Muscle of leg (tissue), 11 donors: ENCODE results near the gene PAQR5. TPM values are rescaled to one million over a fixed set of nuclear protein-coding genes. Genes with fewer than 3 reads are reported as not detected.
"Not testable (repeated sequence)": the region's sequence is repeated elsewhere in the genome, so short reads cannot be mapped to it uniquely, and the experiment has no call there.

Experiments
- DNase-seq: peaks from one replicate; pipeline ENCODE4 v3.0.0; 2013
- H3K27ac ChIP-seq: one replicate; pipeline ENCODE4 v1.5.1; 2013; ENCODE audit warnings: mild to moderate bottlenecking, low read length, control low read depth
- H3K27me3 ChIP-seq: one replicate; pipeline ENCODE4 v1.6.1; 2013; ENCODE audit warnings: low read length; ENCODE audit not compliant: control insufficient read depth, insufficient read depth
- H3K36me3 ChIP-seq: one replicate; pipeline ENCODE4 v1.6.1; 2013; ENCODE audit warnings: low read length; ENCODE audit not compliant: control insufficient read depth, insufficient read depth
- H3K4me1 ChIP-seq: one replicate; pipeline ENCODE4 v1.6.1; 2013; ENCODE audit warnings: low read length; ENCODE audit not compliant: control insufficient read depth, insufficient read depth
- H3K4me3 ChIP-seq: one replicate; pipeline ENCODE4 v1.5.1; 2013; ENCODE audit warnings: low read length, control low read depth
- H3K9me3 ChIP-seq: replicated peaks from 2 replicates; pipeline ENCODE4 v1.6.1; 2013; ENCODE audit warnings: low read depth, low read length; ENCODE audit not compliant: control insufficient read depth
- WGBS: methylation state at CpG from one replicate; pipeline ENCODE4 v1.1.5; 2013; ENCODE audit warnings: missing lambda C conversion rate; ENCODE audit not compliant: insufficient coverage; 5-methylcytosine and 5-hydroxymethylcytosine counted together
- polyA plus RNA-seq, 8 donors: library from polyadenylated mRNA; unstranded; fragments of 120-200 nt; gene quantifications; one replicate each; pipeline versions ENCODE4 v1.2.1 to v1.2.3, GENCODE V29; 2013; ENCODE audit warnings: inconsistent platforms in 1 of 8, low replicate concordance in 1 of 8; ENCODE audit not compliant: insufficient read length in 8 of 8, insufficient read depth in 1 of 8
- total RNA-seq: library from RNA; stranded (reverse); fragments of 120-200 nt; gene quantifications from one replicate; pipeline ENCODE4 v1.2.4, GENCODE V29; 2013

PAQR5 gene
- total and polyA plus RNA-seq, 9 donors: 0.11 to 0.83 (median 0.33) TPM

GRCh38 chr15:69375151-69375790 lies 76.6 kb downstream of the PAQR5 start:
- WGBS: 83% methylated on average over 4 of the region's 8 CpGs

DNA sequence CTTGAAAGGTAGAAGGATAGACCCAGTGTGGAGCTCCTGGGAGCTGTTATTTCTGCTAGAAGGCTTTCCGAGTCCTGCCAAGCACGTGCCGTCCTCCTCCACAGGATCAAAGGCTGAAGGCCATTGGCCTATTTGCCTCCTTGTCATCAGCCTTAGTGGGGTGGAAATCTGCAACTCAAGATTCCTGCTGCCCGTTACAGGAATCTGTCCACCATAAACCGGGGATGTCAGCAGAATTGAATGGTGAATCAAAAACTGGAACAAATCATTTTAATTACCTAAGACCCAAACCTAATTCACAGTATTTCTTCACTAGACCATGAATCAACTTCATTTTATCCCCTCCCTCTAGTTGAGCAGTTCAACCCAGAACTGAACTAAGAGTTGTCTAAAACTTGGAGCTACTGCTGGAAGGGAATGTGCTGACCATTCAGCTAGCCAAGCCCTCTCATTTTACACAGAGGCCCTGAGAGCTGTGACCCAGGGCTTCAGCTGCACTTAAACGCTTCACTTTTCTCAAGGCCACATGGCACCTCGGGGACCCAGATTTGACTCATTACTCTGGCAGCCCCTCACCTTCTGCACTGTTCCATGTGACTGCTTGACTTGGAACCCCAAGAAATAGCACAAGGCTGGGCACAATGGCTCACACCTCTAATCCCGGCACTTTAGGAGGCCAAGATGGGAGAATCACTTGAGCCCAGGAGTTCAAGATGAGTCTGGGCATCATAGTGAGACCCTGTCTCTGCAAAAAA lies 78.7 kb downstream of the PAQR5 start:
- WGBS: 57% methylated on average over 6 of the region's 8 CpGs
- Histone ChIP-seq H3K27me3 (no peaks in the 10 kb centered on the region), H3K4me3 (no peak overlapping the region), H3K4me1 (no peaks in the 10 kb centered on the region), H3K27ac (no peak overlapping the region), H3K9me3 (peaks cover 2% of the 10 kb centered on the region), H3K36me3 (no peaks in the 10 kb centered on the region)
- peak; percentile 37 for DNase-seq

More at GRCh38 chr15:69375151-69375790, 76.6 kb downstream of the PAQR5 start:
- H3K27ac ChIP-seq: no peak overlapping the region
- no peaks in the 10 kb centered on the region for H3K27me3 ChIP-seq
- peaks cover 2% of the 10 kb centered on the region for H3K9me3 ChIP-seq
- H3K4me3 ChIP-seq: no peak overlapping the region
- no peaks in the 10 kb centered on the region for H3K36me3 ChIP-seq
- H3K4me1 ChIP-seq: no peaks in the 10 kb centered on the region
- no peak for DNase-seq

DNA sequence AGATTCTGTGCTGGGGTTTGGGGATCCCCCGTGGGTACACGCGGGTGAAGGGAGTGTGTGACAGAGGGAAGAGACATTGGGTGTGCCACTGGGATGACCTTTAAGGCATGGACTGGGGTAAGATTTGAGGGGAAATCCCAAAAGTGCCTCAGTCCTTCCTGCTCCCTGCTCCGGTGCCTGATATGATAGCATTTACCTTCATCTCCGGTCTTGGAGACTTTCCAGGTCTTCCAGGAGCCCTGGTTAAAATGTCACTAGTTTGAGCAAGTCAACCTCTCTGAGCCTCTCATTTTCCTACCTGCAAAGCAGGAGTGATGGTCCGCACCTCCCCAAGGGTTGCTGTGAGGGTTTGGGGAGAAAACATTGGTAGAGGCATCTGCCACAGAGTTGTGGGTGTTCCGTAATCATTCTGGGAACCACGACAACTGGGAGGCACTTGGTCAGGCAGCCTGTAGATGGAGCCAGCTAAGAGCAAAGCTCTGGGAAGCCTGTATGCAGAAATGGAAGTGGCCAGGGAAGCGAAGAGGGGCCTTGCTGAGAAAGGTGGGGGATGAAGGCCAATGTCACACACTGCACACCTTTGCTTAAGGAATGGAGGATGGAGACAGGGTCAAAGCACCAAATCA lies 81.5 kb downstream of the PAQR5 start:
- Histone ChIP-seq H3K27ac (no peak overlapping the region), H3K27me3 (no peaks in the 10 kb centered on the region), H3K4me3 (no peak overlapping the region), H3K9me3 (no peaks in the 10 kb centered on the region), H3K4me1 (no peaks in the 10 kb centered on the region), H3K36me3 (no peaks in the 10 kb centered on the region)
- 68% methylated on average over 9 of the region's 9 CpGs for WGBS
- no peak for DNase-seq

- no peak overlapping the region for H3K4me3 ChIP-seq
- no peaks in the 10 kb centered on the region for H3K4me1 ChIP-seq
- H3K9me3 ChIP-seq: no peaks in the 10 kb centered on the region
- WGBS: 92% methylated on average over 5 of the region's 10 CpGs
- H3K27me3 ChIP-seq: no peaks in the 10 kb centered on the region
- no peaks in the 10 kb centered on the region for H3K36me3 ChIP-seq
- no peak for DNase-seq
- no peak overlapping the region for H3K27ac ChIP-seq
These were observed 82.0 kb downstream of the PAQR5 start for GRCh38 chr15:69380726-69381105.

DNA sequence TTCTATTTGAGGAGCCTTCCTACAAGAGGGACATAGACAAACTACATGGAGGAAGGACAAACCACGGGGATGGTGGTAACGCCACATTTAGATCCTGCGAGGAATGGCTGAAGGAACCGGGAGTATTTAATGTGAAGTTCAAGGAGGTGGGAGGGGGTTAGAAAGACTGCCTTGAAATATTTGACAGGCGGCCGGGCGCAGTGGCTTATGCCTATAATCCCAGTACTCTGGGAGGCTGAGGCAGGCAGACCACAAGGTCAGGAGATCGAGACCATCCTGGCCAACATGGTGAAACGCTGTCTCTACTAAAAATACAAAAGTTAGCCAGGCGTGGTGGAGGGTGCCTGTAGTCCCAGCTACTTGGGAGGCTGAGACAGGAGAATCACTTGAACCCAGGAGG lies 83.5 kb downstream of the PAQR5 start:
- H3K4me3 ChIP-seq, H3K36me3 ChIP-seq, DNase-seq, H3K27me3 ChIP-seq, H3K9me3 ChIP-seq, H3K4me1 ChIP-seq, H3K27ac ChIP-seq: not testable (repeated sequence)
- 82% methylated on average over 10 of the region's 10 CpGs for WGBS

- H3K27ac ChIP-seq, H3K4me3 ChIP-seq, H3K9me3 ChIP-seq, DNase-seq, H3K4me1 ChIP-seq, H3K27me3 ChIP-seq, H3K36me3 ChIP-seq: not testable (repeated sequence)
- 81% methylated on average over 3 of the region's 18 CpGs for WGBS
These were observed 85.4 kb downstream of the PAQR5 start for GRCh38 chr15:69384066-69384465.

DNA sequence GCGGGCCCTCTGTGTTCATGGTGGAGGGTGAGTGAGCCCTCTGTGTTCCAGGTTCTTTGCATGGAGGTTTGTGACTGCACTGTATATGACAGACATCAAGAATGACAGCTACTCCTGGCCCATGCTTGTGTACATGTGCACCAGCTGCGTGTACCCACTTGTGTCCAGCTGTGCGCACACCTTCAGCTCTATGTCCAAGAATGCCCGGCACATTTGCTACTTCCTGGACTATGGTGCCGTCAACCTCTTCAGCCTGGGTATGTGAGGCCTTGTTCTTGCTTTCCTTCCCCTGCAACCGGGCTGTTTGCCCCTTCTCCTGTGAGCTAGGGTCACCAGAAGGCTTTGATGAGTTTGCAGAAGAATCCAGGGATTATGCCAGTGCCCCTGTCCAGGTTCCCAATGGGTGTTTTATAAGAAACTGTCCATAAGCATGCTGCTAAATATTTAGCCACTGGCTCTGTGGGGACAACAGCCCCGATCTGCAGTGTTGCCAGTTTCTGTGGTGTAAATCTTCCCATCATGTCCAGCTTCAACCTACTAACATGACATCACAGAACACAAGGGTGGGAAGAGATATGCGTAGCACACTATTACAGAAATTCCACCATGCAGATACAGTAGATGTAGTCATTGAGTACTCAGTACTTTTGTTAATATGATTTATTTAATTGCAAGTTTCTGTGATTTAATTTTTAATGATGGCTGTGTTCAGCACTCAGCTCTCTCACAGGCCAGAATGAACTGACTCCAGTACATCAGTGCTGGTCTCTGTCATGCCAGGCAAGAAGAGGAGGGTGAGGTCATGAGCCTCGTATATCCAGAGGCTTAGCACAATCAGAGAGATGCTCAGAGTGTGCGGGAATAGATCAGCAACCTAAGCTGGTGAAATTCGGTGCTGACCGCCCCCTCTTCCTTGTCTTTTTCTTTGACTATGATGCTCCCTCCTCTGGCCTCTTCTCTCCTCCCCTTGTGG lies 86.2 kb downstream of the PAQR5 start:
- WGBS: 88% methylated on average over 7 of the region's 12 CpGs
- Histone ChIP-seq H3K36me3 (no peaks in the 10 kb centered on the region), H3K27me3 (no peaks in the 10 kb centered on the region), H3K9me3 (no peaks in the 10 kb centered on the region), H3K27ac (no peak overlapping the region), H3K4me3 (no peak overlapping the region), H3K4me1 (no peaks in the 10 kb centered on the region)
- no peak for DNase-seq

DNA sequence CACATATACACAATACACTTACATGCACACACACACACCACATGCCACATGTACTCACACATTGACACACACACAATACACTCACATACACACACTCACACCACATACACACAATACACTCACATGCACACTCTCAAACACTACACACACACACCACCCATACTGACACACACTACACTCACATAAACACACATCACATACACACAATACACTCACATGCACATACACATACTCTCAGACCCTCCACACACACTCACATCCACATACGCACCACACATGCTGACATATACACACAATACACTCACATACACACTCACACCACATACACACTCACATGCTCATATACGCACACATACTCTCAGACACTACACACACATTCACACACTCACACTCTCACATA lies 87.1 kb downstream of the PAQR5 start:
- Histone ChIP-seq H3K9me3 (no peaks in the 10 kb centered on the region), H3K4me3 (no peak overlapping the region), H3K36me3 (no peaks in the 10 kb centered on the region), H3K27ac (no peak overlapping the region), H3K4me1 (no peaks in the 10 kb centered on the region), H3K27me3 (no peaks in the 10 kb centered on the region)
- DNase-seq: no peak
- 95% methylated on average over 2 of the region's 2 CpGs for WGBS

DNA sequence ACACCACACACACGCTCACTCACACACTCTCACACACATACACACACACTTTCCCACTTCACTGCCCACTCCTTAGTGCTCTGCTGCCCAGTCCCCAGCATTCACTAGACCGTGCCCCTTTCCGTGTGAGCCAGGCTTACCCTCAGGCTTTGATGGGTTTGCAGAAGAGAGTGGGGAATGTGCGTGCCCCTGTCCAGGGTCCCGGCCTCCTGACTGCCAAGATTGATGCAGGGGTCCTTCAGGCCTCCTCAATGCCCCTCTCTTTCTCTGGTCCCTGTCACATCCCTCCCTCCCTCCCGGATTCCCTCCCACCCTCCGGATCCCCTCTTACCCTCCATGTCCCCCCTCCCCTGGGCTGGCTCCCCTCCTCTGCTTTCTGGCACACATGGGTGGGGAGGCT lies 87.6 kb downstream of the PAQR5 start:
- Histone ChIP-seq H3K36me3 (no peaks in the 10 kb centered on the region), H3K27ac (no peak overlapping the region), H3K27me3 (no peaks in the 10 kb centered on the region), H3K4me3 (no peak overlapping the region), H3K4me1 (no peaks in the 10 kb centered on the region), H3K9me3 (no peaks in the 10 kb centered on the region)
- DNase-seq: no peak
- WGBS: 92% methylated on average over 1 of the region's 7 CpGs
